EH (cell line): ENCODE measurements around the gene CNBP.
"Not testable (repeated sequence)": the region's sequence is repeated elsewhere in the genome, so short reads cannot be mapped to it uniquely, and the experiment has no call there.

Experiments used
- DNase-seq: peaks from one replicate; pipeline ENCODE4 v3.0.0-alpha.2; 2015; ENCODE audit warnings: low read depth

The CNBP gene

GRCh38 chr3:129183569-129184395, at the start of gene CNBP:
TSS of gene CNBP (minus strand) at chr3:129183896. CDS start at chr3:129171757, 12,139 bp downstream.
- peak; percentile 93 for DNase-seq

- peak; percentile 28 for DNase-seq
These were observed 47.8 kb upstream of the CNBP start for GRCh38 chr3:129231331-129232119.

- peak; percentile 92 for DNase-seq
These were observed 46.8 kb upstream of the CNBP start for GRCh38 chr3:129230311-129231019.

GRCh38 chr3:129228891-129229585, 45.3 kb upstream of the CNBP start:
- peak; percentile 94 for DNase-seq

GRCh38 chr3:129226374-129226773, 42.7 kb upstream of the CNBP start:
- DNase-seq = peak; percentile 97

- peak; percentile 88 for DNase-seq
These were observed 41.3 kb upstream of the CNBP start for GRCh38 chr3:129224984-129225393.

- not testable (repeated sequence) for DNase-seq
These were observed 40.7 kb upstream of the CNBP start for GRCh38 chr3:129224387-129224786.

- DNase-seq = no peak
These were observed 35.0 kb upstream of the CNBP start for GRCh38 chr3:129218742-129219141.

GRCh38 chr3:129213238-129213637, 29.5 kb upstream of the CNBP start:
- DNase-seq = no peak

GRCh38 chr3:129211772-129212171, 28.1 kb upstream of the CNBP start:
- DNase-seq = peak; percentile 77

- DNase-seq = no peak
These were observed 27.6 kb upstream of the CNBP start for GRCh38 chr3:129211345-129211744.

- no peak for DNase-seq
These were observed 23.8 kb upstream of the CNBP start for GRCh38 chr3:129207479-129207878.

GRCh38 chr3:129205109-129205832, 21.6 kb upstream of the CNBP start:
- no peak for DNase-seq

- DNase-seq = no peak
These were observed 20.8 kb upstream of the CNBP start for GRCh38 chr3:129204473-129204872.

GRCh38 chr3:129199366-129199765, 15.7 kb upstream of the CNBP start:
- no peak for DNase-seq

GRCh38 chr3:129197321-129197720, 13.6 kb upstream of the CNBP start:
- DNase-seq = no peak

GRCh38 chr3:129196601-129197000, 12.9 kb upstream of the CNBP start:
- DNase-seq = no peak

- peak; percentile 97 for DNase-seq
These were observed 12.1 kb upstream of the CNBP start for GRCh38 chr3:129195731-129196256.

GRCh38 chr3:129189793-129190192, 6.1 kb upstream of the CNBP start:
- not testable (repeated sequence) for DNase-seq

GRCh38 chr3:129187857-129188256, 4.2 kb upstream of the CNBP start:
- no peak for DNase-seq

GRCh38 chr3:129185783-129186182, 2.1 kb upstream of the CNBP start:
- no peak for DNase-seq
